OCI-LY1 (cell line): ENCODE results near the gene KIF17.

Experiments
- EZH2 ChIP-seq: fragments of 200-600 bp; sonication (generic), shearing (Covaris generic); IDR thresholded peaks from 2 replicates; pipeline ENCODE4 v1.8.0; 2017; ENCODE audit warnings: borderline replicate concordance, mixed run types, mild to moderate bottlenecking, antibody characterized with exemption, low read length, moderate library complexity, mixed read lengths
- TF ChIP-seq, protein P1 (sequence below): fragments of 200-600 bp; sonication (generic), shearing (Covaris generic); IDR thresholded peaks from 2 replicates; pipeline ENCODE4 v1.5.1; 2017; ENCODE audit warnings: mild to moderate bottlenecking, antibody characterized with exemption, low read length, moderate library complexity, mixed read lengths

DNA sequence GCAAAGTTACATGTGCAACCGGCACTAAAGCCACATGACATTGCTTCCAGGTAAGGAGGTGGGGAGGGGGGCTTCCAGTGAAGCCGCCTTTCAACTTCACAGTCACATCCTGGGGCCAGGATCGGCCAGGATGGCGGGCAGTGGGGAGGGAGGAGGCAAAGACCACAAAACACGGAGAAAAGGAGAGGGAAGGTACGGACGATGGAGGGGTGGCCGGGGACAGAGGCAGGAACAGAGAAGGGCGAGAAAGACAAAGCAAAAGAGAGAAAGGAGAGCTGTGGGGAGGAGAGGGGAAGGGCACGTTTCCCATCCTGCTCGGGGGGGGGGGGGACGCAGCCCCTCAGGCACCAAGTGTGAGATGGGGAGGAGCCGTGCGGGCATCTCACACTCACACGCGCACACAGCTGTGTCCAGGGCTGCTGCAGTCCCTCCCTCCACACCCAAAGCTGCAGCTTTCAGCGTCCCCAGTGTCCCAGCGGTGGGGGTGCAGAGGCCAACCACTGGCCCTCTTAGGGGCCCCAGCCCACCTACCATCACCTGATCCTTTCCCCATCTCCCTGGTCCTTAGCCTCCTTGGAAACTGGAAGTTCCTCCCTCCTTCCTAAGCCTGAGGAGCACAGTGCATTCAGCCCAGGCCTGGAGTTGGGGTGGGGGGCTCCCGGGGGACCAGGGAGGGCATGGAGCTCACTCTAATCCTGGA, 12.3 kb upstream of the KIF17 start:
- TF ChIP-seq, protein P1, sequence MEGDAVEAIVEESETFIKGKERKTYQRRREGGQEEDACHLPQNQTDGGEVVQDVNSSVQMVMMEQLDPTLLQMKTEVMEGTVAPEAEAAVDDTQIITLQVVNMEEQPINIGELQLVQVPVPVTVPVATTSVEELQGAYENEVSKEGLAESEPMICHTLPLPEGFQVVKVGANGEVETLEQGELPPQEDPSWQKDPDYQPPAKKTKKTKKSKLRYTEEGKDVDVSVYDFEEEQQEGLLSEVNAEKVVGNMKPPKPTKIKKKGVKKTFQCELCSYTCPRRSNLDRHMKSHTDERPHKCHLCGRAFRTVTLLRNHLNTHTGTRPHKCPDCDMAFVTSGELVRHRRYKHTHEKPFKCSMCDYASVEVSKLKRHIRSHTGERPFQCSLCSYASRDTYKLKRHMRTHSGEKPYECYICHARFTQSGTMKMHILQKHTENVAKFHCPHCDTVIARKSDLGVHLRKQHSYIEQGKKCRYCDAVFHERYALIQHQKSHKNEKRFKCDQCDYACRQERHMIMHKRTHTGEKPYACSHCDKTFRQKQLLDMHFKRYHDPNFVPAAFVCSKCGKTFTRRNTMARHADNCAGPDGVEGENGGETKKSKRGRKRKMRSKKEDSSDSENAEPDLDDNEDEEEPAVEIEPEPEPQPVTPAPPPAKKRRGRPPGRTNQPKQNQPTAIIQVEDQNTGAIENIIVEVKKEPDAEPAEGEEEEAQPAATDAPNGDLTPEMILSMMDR: no peak
- no peak for TF ChIP-seq EZH2
